Panc1 (cell line): ENCODE results near the gene GPBP1L1. TPM values are rescaled to one million over a fixed set of nuclear protein-coding genes. Genes with fewer than 3 reads are reported as not detected.
A peak's percentile ranks its signal among the peaks of the same experiment; 100 is the strongest.
"Not testable (repeated sequence)": the region's sequence is repeated elsewhere in the genome, so short reads cannot be mapped to it uniquely, and the experiment has no call there.

Source experiments
- ATAC-seq: fragments of 200-7000 bp; cut with Tn5 transposase; 2 replicates; pipeline ENCODE4 v1.9.1; 2020; ENCODE audit warnings: mild to moderate bottlenecking, moderate library complexity
- BruUV-seq: library from RNA; stranded (reverse); fragments of 400-500 nt; replicated peaks from 2 replicates; lab custom pipeline; 2021; lab: Mats Ljungman, UMichigan
- CTCF ChIA-PET: fragments of 300-600 bp; sonication (Branson Sonifier 250); formaldehyde crosslinking; loops from one replicate; lab custom pipeline; 2022; ENCODE audit warnings: antibody characterized with exemption; lab: Charles Lee
- POLR2A ChIA-PET: fragments of 300-600 bp; sonication (Branson Sonifier 250); formaldehyde crosslinking; loops from one replicate; lab custom pipeline; 2022; ENCODE audit warnings: antibody characterized with exemption; lab: Charles Lee
- DNase-seq: peaks from one replicate; pipeline ENCODE4 v3.0.0-alpha.2; 2010; ENCODE audit warnings: low read depth, low spot score
- H3K27ac ChIP-seq: 2 replicates; pipeline ENCODE4 v1.5.1; 2011; ENCODE audit warnings: mild to moderate bottlenecking, low read length, inconsistent platforms
- H3K27me3 ChIP-seq: fragments of 200-500 bp; sonication (Bioruptor generic); 2 replicates; pipeline ENCODE4 v1.6.0; 2014; ENCODE audit warnings: low read length, inconsistent platforms; ENCODE audit not compliant: control insufficient read depth, insufficient read depth
- H3K36me3 ChIP-seq: fragments of 200-500 bp; sonication (Bioruptor generic); 2 replicates; pipeline ENCODE4 v1.5.1; 2014; ENCODE audit warnings: inconsistent platforms, mild to moderate bottlenecking, low read length, moderate library complexity; ENCODE audit not compliant: control insufficient read depth, insufficient read depth
- H3K4me1 ChIP-seq: 2 replicates; pipeline ENCODE4 v1.5.1; 2011; ENCODE audit warnings: inconsistent platforms, mild to moderate bottlenecking, low read length, moderate library complexity; ENCODE audit not compliant: control insufficient read depth, insufficient read depth
- H3K4me3 ChIP-seq, 2 experiments: 2 replicates each; pipeline ENCODE4 v1.5.1; 2011 to 2012; ENCODE audit warnings: low read depth in 2 of 2, low read length in 2 of 2, mild to moderate bottlenecking in 2 of 2, inconsistent platforms in 1 of 2, moderate library complexity in 1 of 2
- H3K9me3 ChIP-seq: fragments of 200-500 bp; sonication (Bioruptor generic); 2 replicates; pipeline ENCODE4 v1.5.1; 2014; ENCODE audit warnings: low read depth, mild to moderate bottlenecking, inconsistent platforms, low read length, moderate library complexity; ENCODE audit not compliant: control insufficient read depth, insufficient read depth
- POLR2AphosphoS5 ChIP-seq: IDR thresholded peaks from 2 replicates; pipeline ENCODE4 v1.6.1; 2012; ENCODE audit warnings: mild to moderate bottlenecking, low read depth, low read length, moderate library complexity
- SIN3A ChIP-seq: IDR thresholded peaks from 2 replicates; pipeline ENCODE4 v1.6.1; 2012; ENCODE audit warnings: low read depth, mild to moderate bottlenecking, low read length, moderate library complexity, borderline replicate concordance; ENCODE audit not compliant: insufficient read depth
- TCF7L2 ChIP-seq: IDR thresholded peaks from 2 replicates; pipeline ENCODE4 v1.6.1; 2011; ENCODE audit warnings: mild to moderate bottlenecking, low read depth, low read length, inconsistent platforms
- in situ Hi-C: cut with HindIII; loops from 2 replicates; pipeline ENCODE4 v1.10.0; 2016; ENCODE audit warnings: low sequenced_read_pairs, low pct_unique_long_range_greater_than_20kb
- intact Hi-C: fragments of 100-400 bp; cut with micrococcal nuclease; formaldehyde crosslinking; loops from one replicate; pipeline ENCODE4 v1.10.0; 2022; ENCODE audit not compliant: unreplicated experiment
- total RNA-seq: library from RNA; stranded (reverse); gene quantifications from one replicate; pipeline ENCODE4 v1.2.1, GENCODE V29; 2021; ENCODE audit not compliant: unreplicated experiment
- TF ChIP-seq, protein P1 (sequence below): fragments of 450-650 bp; IDR thresholded peaks from 2 replicates; pipeline ENCODE4 v1.5.1; 2017; ENCODE audit warnings: mild to moderate bottlenecking
- TF ChIP-seq, protein P2 (sequence below), 2 experiments: IDR thresholded peaks; 2 replicates each; pipeline ENCODE4 v1.6.1; 2011 to 2012; ENCODE audit warnings: low read depth in 2 of 2, control low read depth in 1 of 2, low read length in 1 of 2, mild to moderate bottlenecking in 1 of 2, moderate library complexity in 1 of 2; ENCODE audit not compliant: insufficient read depth in 1 of 2

Gene GPBP1L1
- total RNA-seq, 1 experiment from 2014 or later, result 130 TPM

DNA sequence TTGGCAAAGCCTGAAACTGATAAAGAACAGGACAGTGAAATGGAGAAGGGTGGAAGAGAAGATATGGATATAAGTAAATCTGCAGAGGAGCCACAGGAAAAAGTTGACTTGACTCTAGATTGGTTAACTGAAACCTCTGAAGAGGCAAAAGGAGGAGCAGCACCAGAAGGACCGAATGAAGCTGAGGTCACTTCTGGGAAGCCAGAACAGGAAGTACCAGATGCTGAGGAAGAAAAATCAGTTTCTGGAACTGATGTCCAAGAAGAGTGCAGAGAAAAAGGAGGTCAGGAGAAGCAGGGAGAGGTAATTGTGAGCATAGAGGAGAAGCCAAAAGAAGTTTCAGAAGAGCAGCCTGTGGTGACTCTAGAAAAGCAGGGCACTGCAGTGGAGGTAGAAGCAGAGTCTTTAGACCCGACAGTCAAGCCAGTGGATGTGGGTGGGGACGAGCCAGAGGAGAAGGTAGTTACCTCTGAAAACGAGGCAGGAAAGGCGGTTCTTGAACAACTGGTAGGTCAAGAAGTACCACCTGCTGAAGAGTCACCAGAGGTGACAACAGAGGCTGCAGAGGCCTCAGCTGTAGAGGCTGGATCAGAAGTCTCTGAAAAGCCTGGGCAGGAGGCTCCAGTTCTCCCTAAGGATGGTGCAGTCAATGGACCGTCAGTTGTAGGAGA, 78.8 kb downstream of the GPBP1L1 start:
- intact Hi-C loops, result no loop called here
- H3K4me3 ChIP-seq, result no peak overlapping the region
- CTCF ChIA-PET, result no interaction called here
- DNase-seq (no peak), ATAC-seq (no peak)
- H3K4me1 ChIP-seq, result no peaks in the 10 kb centered on the region
- no peak overlapping the region for H3K27ac ChIP-seq
- H3K27me3 ChIP-seq, result no peaks in the 10 kb centered on the region
- POLR2A ChIA-PET, result no interaction called here
- in situ Hi-C loops, result no loop called here
- BruUV-seq, result TSS peak; percentile 89
- peaks cover 34% of the 10 kb centered on the region for H3K36me3 ChIP-seq
- TF ChIP-seq, protein P1, sequence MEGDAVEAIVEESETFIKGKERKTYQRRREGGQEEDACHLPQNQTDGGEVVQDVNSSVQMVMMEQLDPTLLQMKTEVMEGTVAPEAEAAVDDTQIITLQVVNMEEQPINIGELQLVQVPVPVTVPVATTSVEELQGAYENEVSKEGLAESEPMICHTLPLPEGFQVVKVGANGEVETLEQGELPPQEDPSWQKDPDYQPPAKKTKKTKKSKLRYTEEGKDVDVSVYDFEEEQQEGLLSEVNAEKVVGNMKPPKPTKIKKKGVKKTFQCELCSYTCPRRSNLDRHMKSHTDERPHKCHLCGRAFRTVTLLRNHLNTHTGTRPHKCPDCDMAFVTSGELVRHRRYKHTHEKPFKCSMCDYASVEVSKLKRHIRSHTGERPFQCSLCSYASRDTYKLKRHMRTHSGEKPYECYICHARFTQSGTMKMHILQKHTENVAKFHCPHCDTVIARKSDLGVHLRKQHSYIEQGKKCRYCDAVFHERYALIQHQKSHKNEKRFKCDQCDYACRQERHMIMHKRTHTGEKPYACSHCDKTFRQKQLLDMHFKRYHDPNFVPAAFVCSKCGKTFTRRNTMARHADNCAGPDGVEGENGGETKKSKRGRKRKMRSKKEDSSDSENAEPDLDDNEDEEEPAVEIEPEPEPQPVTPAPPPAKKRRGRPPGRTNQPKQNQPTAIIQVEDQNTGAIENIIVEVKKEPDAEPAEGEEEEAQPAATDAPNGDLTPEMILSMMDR, result no peak
- TF ChIP-seq, protein P2, sequence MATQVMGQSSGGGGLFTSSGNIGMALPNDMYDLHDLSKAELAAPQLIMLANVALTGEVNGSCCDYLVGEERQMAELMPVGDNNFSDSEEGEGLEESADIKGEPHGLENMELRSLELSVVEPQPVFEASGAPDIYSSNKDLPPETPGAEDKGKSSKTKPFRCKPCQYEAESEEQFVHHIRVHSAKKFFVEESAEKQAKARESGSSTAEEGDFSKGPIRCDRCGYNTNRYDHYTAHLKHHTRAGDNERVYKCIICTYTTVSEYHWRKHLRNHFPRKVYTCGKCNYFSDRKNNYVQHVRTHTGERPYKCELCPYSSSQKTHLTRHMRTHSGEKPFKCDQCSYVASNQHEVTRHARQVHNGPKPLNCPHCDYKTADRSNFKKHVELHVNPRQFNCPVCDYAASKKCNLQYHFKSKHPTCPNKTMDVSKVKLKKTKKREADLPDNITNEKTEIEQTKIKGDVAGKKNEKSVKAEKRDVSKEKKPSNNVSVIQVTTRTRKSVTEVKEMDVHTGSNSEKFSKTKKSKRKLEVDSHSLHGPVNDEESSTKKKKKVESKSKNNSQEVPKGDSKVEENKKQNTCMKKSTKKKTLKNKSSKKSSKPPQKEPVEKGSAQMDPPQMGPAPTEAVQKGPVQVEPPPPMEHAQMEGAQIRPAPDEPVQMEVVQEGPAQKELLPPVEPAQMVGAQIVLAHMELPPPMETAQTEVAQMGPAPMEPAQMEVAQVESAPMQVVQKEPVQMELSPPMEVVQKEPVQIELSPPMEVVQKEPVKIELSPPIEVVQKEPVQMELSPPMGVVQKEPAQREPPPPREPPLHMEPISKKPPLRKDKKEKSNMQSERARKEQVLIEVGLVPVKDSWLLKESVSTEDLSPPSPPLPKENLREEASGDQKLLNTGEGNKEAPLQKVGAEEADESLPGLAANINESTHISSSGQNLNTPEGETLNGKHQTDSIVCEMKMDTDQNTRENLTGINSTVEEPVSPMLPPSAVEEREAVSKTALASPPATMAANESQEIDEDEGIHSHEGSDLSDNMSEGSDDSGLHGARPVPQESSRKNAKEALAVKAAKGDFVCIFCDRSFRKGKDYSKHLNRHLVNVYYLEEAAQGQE (IDR thresholded peaks at IDR 0.05; ENCODE audit: insufficient read depth in 1 of 2, low read depth in 2 of 2, low read length in 1 of 2), result no peak
- TF ChIP-seq SIN3A (no peak), POLR2AphosphoS5 (no peak), TCF7L2 (no peak)
- H3K9me3 ChIP-seq, result no peaks in the 10 kb centered on the region

DNA sequence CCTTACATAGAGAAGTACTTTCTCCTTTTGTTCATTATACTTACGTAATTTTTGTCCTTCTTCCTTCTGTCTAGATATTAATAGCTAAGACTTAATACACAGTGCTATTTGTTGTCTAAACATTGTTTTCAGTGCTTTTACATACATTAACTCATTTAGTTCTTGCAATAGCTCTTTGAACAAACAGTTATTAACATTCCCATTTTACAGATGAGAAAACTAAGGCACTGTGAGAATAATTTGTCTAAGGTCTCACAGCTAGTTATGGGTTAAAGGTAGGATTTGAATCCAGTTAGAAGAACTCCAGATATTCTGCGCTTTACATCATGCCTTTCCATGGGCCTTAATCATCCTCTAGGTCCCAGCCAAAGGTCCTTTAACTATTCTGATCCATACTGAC, 82.1 kb downstream of the GPBP1L1 start:
- POLR2A ChIA-PET, result no interaction called here
- in situ Hi-C loops, result no loop called here
- Histone ChIP-seq H3K27ac (no peak overlapping the region), H3K4me3 (no peak overlapping the region), H3K36me3 (peaks cover 38% of the 10 kb centered on the region), H3K27me3 (no peaks in the 10 kb centered on the region), H3K4me1 (no peaks in the 10 kb centered on the region), H3K9me3 (no peaks in the 10 kb centered on the region)
- TF ChIP-seq, protein P2 (IDR thresholded peaks at IDR 0.05; ENCODE audit: insufficient read depth in 1 of 2, low read depth in 2 of 2, low read length in 1 of 2), result no peak
- TF ChIP-seq, protein P1, result no peak
- TF ChIP-seq POLR2AphosphoS5, result no peak
- TF ChIP-seq TCF7L2, result no peak
- TF ChIP-seq SIN3A, result no peak
- ATAC-seq (no peak), DNase-seq (no peak)
- CTCF ChIA-PET, result no interaction called here
- intact Hi-C loops, result no loop called here
- no TSS peak for BruUV-seq

DNA sequence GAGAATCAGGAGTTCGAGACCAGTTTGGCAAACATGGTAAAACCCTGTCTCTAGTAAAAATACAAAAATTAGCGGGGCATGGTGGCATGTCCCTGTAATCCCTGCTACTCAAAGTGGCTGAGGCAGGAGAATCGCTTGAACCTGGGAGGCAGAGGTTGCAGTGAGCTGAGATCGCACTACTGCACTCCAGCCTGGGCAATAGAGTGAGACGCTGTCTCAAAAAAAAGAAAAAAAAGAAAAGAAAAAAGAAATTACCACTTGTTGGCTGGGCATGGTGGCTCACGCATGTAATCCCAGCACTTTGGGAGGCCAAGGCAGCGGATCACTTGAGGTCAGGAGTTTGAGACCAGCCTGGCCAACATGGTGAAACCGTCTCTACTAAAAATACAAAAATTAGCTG, 89.6 kb downstream of the GPBP1L1 start:
- H3K36me3 ChIP-seq, result peaks cover 15% of the 10 kb centered on the region; the same call in 1 of the 2 replicates
- BruUV-seq, ATAC-seq, in situ Hi-C loops, H3K4me3 ChIP-seq, POLR2A ChIA-PET, H3K9me3 ChIP-seq, H3K4me1 ChIP-seq, CTCF ChIA-PET, intact Hi-C loops, H3K27ac ChIP-seq, H3K27me3 ChIP-seq, DNase-seq: not testable (repeated sequence)
